ENCODE data around the gene SLC2A1. TPM values are rescaled to one million over a fixed set of nuclear protein-coding genes. Genes with fewer than 3 reads are reported as not detected.

Gene SLC2A1
- polyA plus RNA-seq, 4 donors: 33.6 to 67.5 (median 44.3) TPM

- no peak for DNase-seq (ENCODE audit: low read depth in 4 of 4, low spot score in 3 of 4)
Observed at GRCh38 chr1:42944246-42944928, 14.3 kb downstream of the SLC2A1 start.

- DNase-seq (ENCODE audit: low read depth in 4 of 4, low spot score in 3 of 4): no peak
Observed at GRCh38 chr1:42943728-42944127, 14.9 kb downstream of the SLC2A1 start.

- DNase-seq (ENCODE audit: low read depth in 4 of 4, low spot score in 3 of 4): no peak
Observed at GRCh38 chr1:42943166-42943565, 15.5 kb downstream of the SLC2A1 start.

GRCh38 chr1:42942444-42942843, 16.2 kb downstream of the SLC2A1 start:
- DNase-seq (ENCODE audit: low read depth in 4 of 4, low spot score in 3 of 4): no peak

DNA sequence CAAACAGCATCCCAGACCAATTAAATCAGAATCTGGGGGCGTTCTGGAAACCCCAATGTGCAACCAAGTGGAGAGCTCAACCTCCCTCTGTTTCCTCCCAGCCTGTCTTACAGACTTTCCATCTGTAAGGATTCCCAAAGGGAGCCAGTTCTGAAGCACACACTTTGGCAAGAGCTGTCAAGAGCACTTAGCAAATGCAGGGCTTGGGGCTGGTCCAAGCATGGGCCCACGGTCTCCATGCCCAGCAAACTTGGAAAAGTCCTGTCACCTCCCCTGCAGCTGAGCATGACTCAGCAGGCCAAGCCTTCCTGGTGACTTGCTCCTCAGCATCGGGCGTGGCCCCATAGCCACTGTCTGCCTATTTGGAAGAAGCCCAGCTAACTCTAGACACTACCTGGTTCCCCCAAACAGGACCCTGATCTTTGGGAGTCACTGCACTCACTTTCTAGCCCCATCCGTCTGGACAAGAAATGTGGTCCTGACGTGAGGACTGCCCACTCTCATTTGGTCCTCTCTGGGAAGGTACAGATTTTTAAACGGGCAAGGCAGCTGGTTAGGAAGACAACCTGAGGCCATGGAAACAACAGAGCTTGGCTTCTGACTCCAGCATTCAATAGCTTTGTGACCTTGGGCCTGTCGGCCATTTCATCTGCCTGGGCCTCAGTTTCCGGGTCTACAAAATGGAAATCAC, 16.9 kb downstream of the SLC2A1 start:
- no peak for DNase-seq (ENCODE audit: low read depth in 4 of 4, low spot score in 3 of 4)

GRCh38 chr1:42940851-42941639, 17.6 kb downstream of the SLC2A1 start:
- DNase-seq (ENCODE audit: low read depth in 4 of 4, low spot score in 3 of 4): no peak

DNA sequence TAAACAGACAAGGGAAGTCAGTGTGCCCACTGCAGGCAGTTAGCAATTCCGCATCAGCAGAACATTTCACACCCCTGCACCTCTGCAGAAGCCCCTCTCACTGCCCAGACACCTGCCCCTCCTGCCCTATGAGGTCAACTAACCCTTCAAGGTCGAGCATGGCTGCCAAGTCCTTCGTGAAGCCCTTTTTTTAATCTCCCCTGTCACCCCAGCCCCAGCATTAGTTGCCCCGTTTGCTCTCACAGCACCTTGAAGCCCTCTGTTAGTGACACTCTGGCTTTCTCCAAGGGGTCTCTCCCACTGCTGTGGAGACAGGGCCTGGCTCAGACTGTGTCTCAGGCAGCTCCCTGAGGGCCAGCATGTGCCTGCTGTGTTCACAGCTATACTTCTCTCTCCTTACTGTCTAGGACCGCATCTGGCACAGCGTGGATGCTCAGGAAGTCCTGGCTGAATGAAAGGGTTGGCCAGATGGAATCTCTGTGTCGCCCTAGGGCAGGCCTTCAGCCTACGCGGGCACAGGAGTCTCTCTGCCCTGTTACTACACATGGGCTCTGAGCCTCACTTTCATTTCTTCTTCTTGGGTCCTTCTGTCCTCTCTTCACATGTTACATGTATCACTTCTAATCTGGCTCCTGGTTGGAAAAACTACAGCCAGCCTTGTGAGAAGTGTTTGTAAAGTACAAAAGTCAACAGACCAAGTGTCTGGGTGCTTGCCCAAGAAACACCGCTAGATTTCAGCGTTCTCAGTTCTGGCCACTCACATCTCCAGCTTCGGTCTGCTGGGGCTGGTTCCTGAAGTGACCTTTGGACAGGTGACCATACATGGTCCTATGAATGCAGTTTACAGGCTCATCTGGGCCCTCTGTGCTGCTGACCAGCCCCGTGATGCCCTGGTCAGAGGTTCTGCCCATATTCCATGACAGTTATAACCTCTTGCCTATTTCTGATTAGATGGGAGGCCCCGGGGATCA, 19.7 kb downstream of the SLC2A1 start:
- no peak for DNase-seq (ENCODE audit: low read depth in 4 of 4, low spot score in 3 of 4)

GRCh38 chr1:42937836-42938644, 20.6 kb downstream of the SLC2A1 start:
- DNase-seq (ENCODE audit: low read depth in 4 of 4, low spot score in 3 of 4): no peak

DNA sequence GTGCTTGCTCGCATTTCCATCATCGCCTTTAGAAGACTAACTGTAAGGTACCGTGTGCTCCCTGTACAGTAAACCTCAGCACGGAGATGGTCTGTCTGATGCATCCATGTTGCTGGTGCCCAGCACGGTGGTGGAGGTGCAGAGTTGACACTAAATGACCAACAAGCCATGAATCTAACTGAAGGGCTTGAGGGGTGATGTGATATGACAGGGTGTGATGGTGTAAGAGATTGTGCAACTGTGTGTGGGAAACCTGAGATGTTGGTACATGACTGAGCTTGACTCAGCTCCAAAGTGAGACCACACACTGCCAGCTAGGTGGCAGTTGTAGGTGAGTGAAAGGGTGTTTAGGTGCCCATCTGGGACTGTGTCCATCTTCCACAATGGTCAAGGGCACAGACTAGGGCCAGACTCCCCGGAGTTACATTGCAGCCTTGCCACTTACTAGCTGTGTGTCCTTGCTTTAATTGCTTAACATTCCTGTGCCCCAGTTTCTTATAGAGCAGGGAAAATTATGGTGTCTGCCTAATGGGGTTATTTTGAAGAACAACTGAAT, 21.4 kb downstream of the SLC2A1 start:
- no peak for DNase-seq (ENCODE audit: low read depth in 4 of 4, low spot score in 3 of 4)

DNA sequence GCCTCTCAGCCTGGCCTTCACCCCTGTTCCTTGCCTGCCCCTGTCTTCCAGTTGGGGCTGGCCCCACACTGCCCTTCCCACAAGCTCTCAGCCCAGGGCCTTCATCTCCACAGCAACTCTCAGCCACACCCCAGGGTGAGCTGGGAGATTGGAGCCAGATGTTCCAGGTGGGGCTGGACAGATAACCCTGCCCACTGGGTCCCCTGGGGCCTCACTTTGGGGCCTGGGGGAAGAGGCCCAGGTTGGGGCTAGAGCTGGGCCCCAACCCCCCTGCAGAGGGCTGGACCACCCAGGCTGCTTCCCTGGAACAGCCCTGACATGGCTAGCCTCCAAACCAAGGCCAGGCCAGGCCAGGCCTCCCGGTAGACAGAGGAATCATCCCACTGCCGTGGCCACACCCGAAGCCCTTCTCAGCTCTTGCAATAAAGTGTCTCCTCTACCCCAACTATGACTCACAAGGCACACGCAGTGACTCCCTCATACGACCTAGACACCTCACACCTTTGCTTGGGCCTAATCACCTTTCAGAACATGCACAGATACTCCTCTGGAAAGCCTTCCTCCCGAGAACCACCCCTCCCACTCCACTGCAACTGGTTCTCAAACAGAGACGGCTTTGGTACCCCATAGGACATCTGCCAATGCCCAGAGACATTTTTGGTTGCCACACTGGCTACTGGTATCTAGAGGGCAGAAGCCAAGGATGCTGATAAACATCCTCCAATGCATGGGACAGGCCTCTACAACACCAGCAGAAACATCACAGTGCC, 22.2 kb downstream of the SLC2A1 start:
- no peak for DNase-seq (ENCODE audit: low read depth in 4 of 4, low spot score in 3 of 4)

DNA sequence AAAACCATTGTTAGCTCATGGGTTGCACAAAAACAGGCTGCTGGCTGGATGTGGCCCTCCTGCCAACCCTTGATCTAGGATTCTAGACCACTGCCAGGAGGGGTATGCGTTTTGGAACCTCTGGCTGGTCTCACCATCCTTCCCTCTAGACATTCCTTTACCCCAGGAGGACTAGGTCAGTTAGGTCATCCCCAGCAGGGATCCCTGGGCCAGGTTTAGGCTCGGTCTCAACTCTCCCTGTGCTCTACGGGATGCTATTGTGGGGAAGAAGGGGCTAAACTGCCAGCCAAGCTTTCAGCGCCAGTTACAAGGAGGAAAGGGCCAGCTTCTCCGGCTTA, 22.7 kb downstream of the SLC2A1 start:
- no peak for DNase-seq (ENCODE audit: low read depth in 4 of 4, low spot score in 3 of 4)

DNA sequence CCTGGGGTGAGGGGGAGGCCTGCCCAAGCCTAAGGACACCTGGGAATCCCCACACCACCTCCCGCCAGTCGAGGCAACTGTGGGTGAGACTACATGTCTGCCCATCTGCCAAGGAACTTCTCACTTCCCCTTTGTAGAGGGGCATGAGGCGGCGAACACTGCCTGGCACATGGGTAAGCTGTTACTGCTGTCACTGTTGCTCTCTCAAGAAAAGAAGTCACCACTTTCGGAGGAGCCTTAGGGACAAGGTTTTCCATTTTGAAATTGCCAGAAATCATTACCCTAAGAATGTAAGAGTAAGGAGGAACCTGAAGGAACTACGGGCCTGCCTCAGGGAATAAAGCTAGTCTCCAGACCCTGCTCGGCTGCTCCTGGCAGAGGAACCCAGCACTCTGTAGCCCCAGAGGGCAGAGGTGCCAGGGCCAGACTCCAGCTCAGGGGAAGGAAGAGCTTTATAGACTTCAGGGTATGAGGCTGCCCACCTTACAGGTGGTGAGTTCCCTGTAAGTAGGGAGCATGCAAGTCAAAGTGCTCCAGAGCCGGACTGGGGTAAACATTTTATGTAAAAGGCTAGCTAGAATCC, 23.3 kb downstream of the SLC2A1 start:
- DNase-seq (ENCODE audit: low read depth in 4 of 4, low spot score in 3 of 4): no peak

GRCh38 chr1:42934541-42935312, 23.9 kb downstream of the SLC2A1 start:
- DNase-seq (ENCODE audit: low read depth in 4 of 4, low spot score in 3 of 4): no peak

GRCh38 chr1:42933610-42934491, 24.8 kb downstream of the SLC2A1 start:
- DNase-seq (ENCODE audit: low read depth in 4 of 4, low spot score in 3 of 4): no peak

- DNase-seq (ENCODE audit: low read depth in 4 of 4, low spot score in 3 of 4): no peak
Observed at GRCh38 chr1:42933060-42933586, 25.5 kb downstream of the SLC2A1 start.

DNA sequence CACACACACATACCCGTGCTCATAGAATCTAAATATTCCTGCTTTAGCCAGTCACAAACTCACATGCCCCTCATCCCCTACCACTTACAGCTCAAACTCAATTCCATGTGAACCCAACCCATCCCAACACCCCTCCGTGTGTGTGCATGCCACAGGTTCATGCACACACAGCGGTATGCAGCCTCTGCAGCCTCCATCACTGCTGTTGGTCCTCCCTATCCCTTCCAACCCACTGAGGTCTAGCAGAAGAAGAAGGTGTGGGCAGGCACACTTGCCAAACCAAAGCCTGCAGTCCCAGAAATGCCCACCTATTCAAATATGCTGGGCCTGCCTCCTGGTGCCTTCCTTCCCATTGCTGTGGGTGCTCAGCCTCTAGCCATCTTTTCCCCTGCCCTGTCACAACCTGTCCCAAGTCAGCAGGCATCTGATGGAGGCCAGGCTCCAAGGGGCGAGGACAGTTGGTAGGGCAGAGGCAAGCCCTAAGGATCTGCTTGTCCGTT, 26.2 kb downstream of the SLC2A1 start:
- DNase-seq (ENCODE audit: low read depth in 4 of 4, low spot score in 3 of 4): no peak

Data from left renal pelvis (tissue), 4 donors.